ENCODE measurements around the gene KDM8. TPM values are rescaled to one million over a fixed set of nuclear protein-coding genes. Genes with fewer than 3 reads are reported as not detected.

KDM8 gene
- total and polyA plus RNA-seq, 2 experiments from 2014 or later: 5.1 to 5.7 TPM

DNA sequence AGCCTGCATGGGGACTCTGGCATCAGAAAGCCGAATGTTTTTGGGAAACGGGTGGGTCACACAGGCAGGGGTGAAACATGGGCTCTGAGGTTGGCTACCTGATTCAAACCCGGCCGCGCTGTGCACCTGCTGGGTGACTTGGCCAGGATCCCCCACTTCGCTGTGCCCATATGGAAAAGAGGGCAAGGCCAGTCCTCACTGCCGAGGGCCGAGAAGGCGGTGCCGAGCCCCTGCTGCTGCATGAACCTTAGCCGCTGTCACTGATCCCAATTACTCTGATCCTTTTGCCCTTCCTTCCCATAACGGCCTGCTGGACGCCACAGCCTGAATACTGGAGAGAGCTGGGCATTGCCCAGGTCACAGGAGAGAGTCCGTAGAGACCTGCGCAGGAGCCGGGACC is 17.7 kb downstream of the KDM8 start:
- no peaks in the 10 kb centered on the region for H3F3A ChIP-seq (replicated peaks; ENCODE audit: low read depth)
- no peak for ATAC-seq
- no peaks in the 10 kb centered on the region for H3K9me2 ChIP-seq (ENCODE audit: insufficient read depth)
- Mint-ChIP-seq H3K36me3 (ENCODE audit: low read depth) (peaks cover 5% of the 10 kb centered on the region), H3K27ac (no peak overlapping the region), H3K4me1 (peaks cover under 1% of the 10 kb centered on the region; the same call in 2 of the 3 replicates), H3K27me3 (ENCODE audit: insufficient read depth, low read depth, poor library complexity) (peaks cover 3% of the 10 kb centered on the region), H3K9me3 (peaks cover 3% of the 10 kb centered on the region; the same call in 2 of the 3 replicates), H3K4me3 (no peak overlapping the region)
- H3K27me3 ChIP-seq (ENCODE audit: insufficient read depth): no peaks in the 10 kb centered on the region
- H3K27ac ChIP-seq (ENCODE audit: low read depth): no peak overlapping the region
- H3K36me3 ChIP-seq (ENCODE audit: insufficient read depth): no peaks in the 10 kb centered on the region
- H3K4me3 ChIP-seq: no peak overlapping the region
- H3K4me1 ChIP-seq (ENCODE audit: insufficient read depth): no peaks in the 10 kb centered on the region
- no peak overlapping the region for H2AFZ ChIP-seq
- no peaks in the 10 kb centered on the region for H3K79me2 ChIP-seq (replicated peaks; ENCODE audit: insufficient read depth)
- TF ChIP-seq ZNF331 (CRISPR knock-in tag; IDR thresholded peaks at IDR 0.05; ENCODE audit: low read depth) (no peak), STAT1 (IDR thresholded peaks at IDR 0.05; ENCODE audit: unreplicated experiment) (no peak), ZNF114 (CRISPR knock-in tag; IDR thresholded peaks at IDR 0.05) (no peak), EZH2phosphoT487 (IDR thresholded peaks at IDR 0.05; ENCODE audit: unreplicated experiment) (no peak), EZH2 (IDR thresholded peaks at IDR 0.05; ENCODE audit: low read depth, unreplicated experiment) (no peak), JUNB (IDR thresholded peaks at IDR 0.05; ENCODE audit: unreplicated experiment) (no peak), POLR2AphosphoS5 (IDR thresholded peaks at IDR 0.05; ENCODE audit: low read depth) (no peak), NANOG (IDR thresholded peaks at IDR 0.05; ENCODE audit: borderline replicate concordance) (no peak), CREB1 (CRISPR knock-in tag; IDR thresholded peaks at IDR 0.05; ENCODE audit: low read depth) (no peak)
- TF ChIP-seq, protein P1, sequence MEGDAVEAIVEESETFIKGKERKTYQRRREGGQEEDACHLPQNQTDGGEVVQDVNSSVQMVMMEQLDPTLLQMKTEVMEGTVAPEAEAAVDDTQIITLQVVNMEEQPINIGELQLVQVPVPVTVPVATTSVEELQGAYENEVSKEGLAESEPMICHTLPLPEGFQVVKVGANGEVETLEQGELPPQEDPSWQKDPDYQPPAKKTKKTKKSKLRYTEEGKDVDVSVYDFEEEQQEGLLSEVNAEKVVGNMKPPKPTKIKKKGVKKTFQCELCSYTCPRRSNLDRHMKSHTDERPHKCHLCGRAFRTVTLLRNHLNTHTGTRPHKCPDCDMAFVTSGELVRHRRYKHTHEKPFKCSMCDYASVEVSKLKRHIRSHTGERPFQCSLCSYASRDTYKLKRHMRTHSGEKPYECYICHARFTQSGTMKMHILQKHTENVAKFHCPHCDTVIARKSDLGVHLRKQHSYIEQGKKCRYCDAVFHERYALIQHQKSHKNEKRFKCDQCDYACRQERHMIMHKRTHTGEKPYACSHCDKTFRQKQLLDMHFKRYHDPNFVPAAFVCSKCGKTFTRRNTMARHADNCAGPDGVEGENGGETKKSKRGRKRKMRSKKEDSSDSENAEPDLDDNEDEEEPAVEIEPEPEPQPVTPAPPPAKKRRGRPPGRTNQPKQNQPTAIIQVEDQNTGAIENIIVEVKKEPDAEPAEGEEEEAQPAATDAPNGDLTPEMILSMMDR (conservative IDR thresholded peaks at IDR 0.05; ENCODE audit: low read depth in 2 of 2): no peak
- TF ChIP-seq, protein P2, sequence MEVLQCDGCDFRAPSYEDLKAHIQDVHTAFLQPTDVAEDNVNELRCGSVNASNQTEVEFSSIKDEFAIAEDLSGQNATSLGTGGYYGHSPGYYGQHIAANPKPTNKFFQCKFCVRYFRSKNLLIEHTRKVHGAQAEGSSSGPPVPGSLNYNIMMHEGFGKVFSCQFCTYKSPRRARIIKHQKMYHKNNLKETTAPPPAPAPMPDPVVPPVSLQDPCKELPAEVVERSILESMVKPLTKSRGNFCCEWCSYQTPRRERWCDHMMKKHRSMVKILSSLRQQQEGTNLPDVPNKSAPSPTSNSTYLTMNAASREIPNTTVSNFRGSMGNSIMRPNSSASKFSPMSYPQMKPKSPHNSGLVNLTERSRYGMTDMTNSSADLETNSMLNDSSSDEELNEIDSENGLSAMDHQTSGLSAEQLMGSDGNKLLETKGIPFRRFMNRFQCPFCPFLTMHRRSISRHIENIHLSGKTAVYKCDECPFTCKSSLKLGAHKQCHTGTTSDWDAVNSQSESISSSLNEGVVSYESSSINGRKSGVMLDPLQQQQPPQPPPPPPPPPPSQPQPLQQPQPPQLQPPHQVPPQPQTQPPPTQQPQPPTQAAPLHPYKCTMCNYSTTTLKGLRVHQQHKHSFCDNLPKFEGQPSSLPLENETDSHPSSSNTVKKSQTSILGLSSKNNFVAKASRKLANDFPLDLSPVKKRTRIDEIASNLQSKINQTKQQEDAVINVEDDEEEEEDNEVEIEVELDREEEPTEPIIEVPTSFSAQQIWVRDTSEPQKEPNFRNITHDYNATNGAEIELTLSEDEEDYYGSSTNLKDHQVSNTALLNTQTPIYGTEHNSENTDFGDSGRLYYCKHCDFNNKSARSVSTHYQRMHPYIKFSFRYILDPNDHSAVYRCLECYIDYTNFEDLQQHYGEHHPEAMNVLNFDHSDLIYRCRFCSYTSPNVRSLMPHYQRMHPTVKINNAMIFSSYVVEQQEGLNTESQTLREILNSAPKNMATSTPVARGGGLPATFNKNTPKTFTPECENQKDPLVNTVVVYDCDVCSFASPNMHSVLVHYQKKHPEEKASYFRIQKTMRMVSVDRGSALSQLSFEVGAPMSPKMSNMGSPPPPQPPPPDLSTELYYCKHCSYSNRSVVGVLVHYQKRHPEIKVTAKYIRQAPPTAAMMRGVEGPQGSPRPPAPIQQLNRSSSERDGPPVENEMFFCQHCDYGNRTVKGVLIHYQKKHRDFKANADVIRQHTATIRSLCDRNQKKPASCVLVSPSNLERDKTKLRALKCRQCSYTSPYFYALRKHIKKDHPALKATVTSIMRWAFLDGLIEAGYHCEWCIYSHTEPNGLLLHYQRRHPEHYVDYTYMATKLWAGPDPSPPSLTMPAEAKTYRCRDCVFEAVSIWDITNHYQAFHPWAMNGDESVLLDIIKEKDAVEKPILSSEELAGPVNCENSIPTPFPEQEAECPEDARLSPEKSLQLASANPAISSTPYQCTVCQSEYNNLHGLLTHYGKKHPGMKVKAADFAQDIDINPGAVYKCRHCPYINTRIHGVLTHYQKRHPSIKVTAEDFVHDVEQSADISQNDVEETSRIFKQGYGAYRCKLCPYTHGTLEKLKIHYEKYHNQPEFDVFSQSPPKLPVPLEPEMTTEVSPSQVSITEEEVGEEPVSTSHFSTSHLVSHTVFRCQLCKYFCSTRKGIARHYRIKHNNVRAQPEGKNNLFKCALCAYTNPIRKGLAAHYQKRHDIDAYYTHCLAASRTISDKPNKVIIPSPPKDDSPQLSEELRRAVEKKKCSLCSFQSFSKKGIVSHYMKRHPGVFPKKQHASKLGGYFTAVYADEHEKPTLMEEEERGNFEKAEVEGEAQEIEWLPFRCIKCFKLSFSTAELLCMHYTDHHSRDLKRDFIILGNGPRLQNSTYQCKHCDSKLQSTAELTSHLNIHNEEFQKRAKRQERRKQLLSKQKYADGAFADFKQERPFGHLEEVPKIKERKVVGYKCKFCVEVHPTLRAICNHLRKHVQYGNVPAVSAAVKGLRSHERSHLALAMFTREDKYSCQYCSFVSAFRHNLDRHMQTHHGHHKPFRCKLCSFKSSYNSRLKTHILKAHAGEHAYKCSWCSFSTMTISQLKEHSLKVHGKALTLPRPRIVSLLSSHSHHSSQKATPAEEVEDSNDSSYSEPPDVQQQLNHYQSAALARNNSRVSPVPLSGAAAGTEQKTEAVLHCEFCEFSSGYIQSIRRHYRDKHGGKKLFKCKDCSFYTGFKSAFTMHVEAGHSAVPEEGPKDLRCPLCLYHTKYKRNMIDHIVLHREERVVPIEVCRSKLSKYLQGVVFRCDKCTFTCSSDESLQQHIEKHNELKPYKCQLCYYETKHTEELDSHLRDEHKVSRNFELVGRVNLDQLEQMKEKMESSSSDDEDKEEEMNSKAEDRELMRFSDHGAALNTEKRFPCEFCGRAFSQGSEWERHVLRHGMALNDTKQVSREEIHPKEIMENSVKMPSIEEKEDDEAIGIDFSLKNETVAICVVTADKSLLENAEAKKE (CRISPR knock-in tag; IDR thresholded peaks at IDR 0.05): no peak
- TF ChIP-seq, protein P3, sequence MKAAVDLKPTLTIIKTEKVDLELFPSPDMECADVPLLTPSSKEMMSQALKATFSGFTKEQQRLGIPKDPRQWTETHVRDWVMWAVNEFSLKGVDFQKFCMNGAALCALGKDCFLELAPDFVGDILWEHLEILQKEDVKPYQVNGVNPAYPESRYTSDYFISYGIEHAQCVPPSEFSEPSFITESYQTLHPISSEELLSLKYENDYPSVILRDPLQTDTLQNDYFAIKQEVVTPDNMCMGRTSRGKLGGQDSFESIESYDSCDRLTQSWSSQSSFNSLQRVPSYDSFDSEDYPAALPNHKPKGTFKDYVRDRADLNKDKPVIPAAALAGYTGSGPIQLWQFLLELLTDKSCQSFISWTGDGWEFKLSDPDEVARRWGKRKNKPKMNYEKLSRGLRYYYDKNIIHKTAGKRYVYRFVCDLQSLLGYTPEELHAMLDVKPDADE (IDR thresholded peaks at IDR 0.05): no peak
- TF ChIP-seq, protein P4, sequence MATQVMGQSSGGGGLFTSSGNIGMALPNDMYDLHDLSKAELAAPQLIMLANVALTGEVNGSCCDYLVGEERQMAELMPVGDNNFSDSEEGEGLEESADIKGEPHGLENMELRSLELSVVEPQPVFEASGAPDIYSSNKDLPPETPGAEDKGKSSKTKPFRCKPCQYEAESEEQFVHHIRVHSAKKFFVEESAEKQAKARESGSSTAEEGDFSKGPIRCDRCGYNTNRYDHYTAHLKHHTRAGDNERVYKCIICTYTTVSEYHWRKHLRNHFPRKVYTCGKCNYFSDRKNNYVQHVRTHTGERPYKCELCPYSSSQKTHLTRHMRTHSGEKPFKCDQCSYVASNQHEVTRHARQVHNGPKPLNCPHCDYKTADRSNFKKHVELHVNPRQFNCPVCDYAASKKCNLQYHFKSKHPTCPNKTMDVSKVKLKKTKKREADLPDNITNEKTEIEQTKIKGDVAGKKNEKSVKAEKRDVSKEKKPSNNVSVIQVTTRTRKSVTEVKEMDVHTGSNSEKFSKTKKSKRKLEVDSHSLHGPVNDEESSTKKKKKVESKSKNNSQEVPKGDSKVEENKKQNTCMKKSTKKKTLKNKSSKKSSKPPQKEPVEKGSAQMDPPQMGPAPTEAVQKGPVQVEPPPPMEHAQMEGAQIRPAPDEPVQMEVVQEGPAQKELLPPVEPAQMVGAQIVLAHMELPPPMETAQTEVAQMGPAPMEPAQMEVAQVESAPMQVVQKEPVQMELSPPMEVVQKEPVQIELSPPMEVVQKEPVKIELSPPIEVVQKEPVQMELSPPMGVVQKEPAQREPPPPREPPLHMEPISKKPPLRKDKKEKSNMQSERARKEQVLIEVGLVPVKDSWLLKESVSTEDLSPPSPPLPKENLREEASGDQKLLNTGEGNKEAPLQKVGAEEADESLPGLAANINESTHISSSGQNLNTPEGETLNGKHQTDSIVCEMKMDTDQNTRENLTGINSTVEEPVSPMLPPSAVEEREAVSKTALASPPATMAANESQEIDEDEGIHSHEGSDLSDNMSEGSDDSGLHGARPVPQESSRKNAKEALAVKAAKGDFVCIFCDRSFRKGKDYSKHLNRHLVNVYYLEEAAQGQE (IDR thresholded peaks at IDR 0.05; ENCODE audit: unreplicated experiment): no peak
- no peaks in the 10 kb centered on the region for H4K20me1 ChIP-seq (replicated peaks; ENCODE audit: insufficient read depth)
- no peak overlapping the region for H3K4me2 ChIP-seq
- DNase-seq (ENCODE audit: low spot score): no peak
